Chondrocyte (in vitro differentiated cells): ENCODE measurements around the gene GRIP2. TPM values are rescaled to one million over a fixed set of nuclear protein-coding genes. Genes with fewer than 3 reads are reported as not detected.

Experiments
- DNase-seq: peaks from one replicate; pipeline ENCODE4 v3.0.0; 2021; ENCODE audit warnings: mixed read lengths, low spot score
- H3K27ac Mint-ChIP-seq: one replicate; pipeline ENCODE4 v1.8.0; 2021; ENCODE audit warnings: mild to moderate bottlenecking, moderate library complexity, mixed read lengths; ENCODE audit not compliant: unreplicated experiment
- H3K27me3 Mint-ChIP-seq: 2 replicates; pipeline ENCODE4 v1.8.0; 2021; ENCODE audit warnings: low read depth, mixed read lengths
- H3K36me3 Mint-ChIP-seq: 2 replicates; pipeline ENCODE4 v1.8.0; 2021; ENCODE audit warnings: low read depth, mixed read lengths
- H3K4me1 Mint-ChIP-seq: 2 replicates; pipeline ENCODE4 v1.8.0; 2021; ENCODE audit warnings: low read depth, mild to moderate bottlenecking, mixed read lengths
- H3K4me3 Mint-ChIP-seq: one replicate; pipeline ENCODE4 v1.8.0; 2021; ENCODE audit warnings: mild to moderate bottlenecking, moderate library complexity, mixed read lengths; ENCODE audit not compliant: unreplicated experiment
- H3K9me3 Mint-ChIP-seq: 2 replicates; pipeline ENCODE4 v1.8.0; 2021; ENCODE audit warnings: low read depth, mixed read lengths
- CTCF ChIP-seq: fragments of 200-600 bp; sonication (generic); IDR thresholded peaks from 2 replicates; pipeline ENCODE4 v1.5.0; 2021; ENCODE audit warnings: antibody characterized with exemption, mild to moderate bottlenecking, moderate library complexity
- total RNA-seq: library from RNA; stranded (reverse); gene quantifications from 3 replicates; pipeline ENCODE4 v1.2.1, GENCODE V29; 2021

The GRIP2 gene
- total RNA-seq, 1 donor from 2014 or later = 0.20 TPM

GRCh38 chr3:14566812-14567211, 26.7 kb upstream of the GRIP2 start:
- no peak overlapping the region for H3K4me3 Mint-ChIP-seq

DNA sequence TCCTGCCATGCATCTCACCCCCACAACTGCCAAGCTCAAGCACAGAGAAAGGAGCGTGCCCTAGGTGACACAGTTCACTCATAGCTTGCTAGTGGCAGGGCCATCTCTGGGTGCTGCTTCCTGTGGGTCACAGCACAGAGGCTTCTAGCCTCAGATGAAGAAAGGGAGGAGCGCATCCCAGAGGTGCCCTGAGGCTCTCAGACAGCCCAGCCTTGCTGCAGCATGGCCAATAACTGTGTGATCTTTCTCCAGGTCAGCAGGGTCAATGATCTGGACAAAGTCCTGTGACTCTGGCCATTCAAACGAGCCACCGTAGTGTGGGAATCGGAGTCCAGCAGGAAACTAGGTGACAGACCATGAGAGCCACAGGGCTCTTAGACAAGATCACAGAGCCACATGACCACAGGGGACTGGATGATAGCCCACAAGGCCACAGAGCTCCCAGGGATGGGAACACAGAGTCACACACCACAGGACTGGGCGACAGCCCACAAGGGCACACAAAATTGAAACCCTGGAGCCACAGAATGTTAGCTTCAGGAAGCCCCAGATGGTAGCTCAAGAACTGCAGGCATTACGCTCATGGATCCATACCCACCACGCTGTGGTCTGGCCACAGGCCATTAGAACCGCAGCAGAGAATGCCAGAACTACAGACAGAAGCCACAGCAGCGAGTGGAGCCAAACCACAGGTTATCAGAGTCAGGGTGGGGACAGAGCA, 25.9 kb upstream of the GRIP2 start:
- Mint-ChIP-seq H3K27ac (no peak overlapping the region), H3K4me3 (no peak overlapping the region), H3K9me3 (no peaks in the 10 kb centered on the region), H3K36me3 (no peaks in the 10 kb centered on the region), H3K4me1 (no peaks in the 10 kb centered on the region), H3K27me3 (peaks cover 54% of the 10 kb centered on the region)
- TF ChIP-seq CTCF = no peak
- DNase-seq = no peak

More at GRCh38 chr3:14566812-14567211, 26.7 kb upstream of the GRIP2 start:
- no peak for DNase-seq
- Mint-ChIP-seq H3K27me3 (peaks cover 57% of the 10 kb centered on the region), H3K36me3 (no peaks in the 10 kb centered on the region), H3K27ac (no peak overlapping the region), H3K9me3 (no peaks in the 10 kb centered on the region), H3K4me1 (no peaks in the 10 kb centered on the region)
- no peak for TF ChIP-seq CTCF

DNA sequence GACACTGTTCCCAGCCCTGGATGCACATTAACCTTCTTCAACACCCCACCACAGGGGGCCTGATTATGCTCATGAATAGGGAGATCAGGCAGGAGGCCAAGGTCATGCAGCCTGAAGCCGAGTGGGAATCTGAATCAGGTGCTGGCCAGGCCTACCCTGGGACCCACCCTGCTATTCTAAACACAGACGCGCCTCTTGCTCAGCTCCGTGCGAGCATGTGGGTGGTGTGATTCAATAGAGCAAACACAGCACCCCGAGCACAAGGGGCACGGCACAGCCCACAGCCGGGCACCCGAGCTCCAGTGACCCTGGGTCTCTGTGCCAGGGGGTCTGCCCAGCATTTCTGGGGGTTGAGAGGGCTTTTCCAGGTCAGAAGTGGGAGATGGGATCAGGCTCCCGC, 24.6 kb upstream of the GRIP2 start:
- Mint-ChIP-seq H3K27me3 (peaks cover 50% of the 10 kb centered on the region), H3K4me3 (no peak overlapping the region), H3K27ac (no peak overlapping the region), H3K36me3 (no peaks in the 10 kb centered on the region), H3K4me1 (no peaks in the 10 kb centered on the region), H3K9me3 (no peaks in the 10 kb centered on the region)
- TF ChIP-seq CTCF = no peak
- no peak for DNase-seq

DNA sequence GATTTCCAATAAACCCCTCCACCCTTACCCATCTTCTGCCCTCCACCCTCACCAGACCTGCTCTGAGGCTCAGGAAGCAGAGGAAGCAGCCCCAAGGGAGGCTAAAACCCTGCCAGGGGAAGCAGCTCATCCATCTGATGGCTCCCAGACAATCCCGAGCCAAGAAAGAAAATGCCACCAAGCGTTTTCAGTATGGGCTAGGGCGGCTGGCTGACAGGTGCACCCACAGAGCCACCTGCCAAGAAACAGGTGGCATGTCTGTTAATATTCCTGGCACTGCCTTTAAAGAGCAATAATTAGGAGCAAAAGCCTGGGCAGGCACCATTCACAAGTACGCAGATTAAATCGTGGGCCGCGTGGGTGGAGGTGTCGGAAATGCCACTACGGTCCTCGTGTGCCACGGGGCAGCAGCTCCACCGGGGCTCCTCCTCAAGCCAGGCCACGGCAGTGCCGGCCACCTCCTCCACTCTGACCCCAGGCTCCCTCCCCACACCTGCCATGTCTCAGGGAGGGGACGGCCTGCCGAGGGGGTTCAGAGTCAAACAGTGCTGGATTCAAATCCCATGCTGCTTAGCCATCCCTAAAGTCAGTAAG, 23.9 kb upstream of the GRIP2 start:
- peaks cover 46% of the 10 kb centered on the region for H3K27me3 Mint-ChIP-seq
- no peak overlapping the region for H3K27ac Mint-ChIP-seq
- TF ChIP-seq CTCF = no peak
- H3K9me3 Mint-ChIP-seq = no peaks in the 10 kb centered on the region
- no peak overlapping the region for H3K4me3 Mint-ChIP-seq
- H3K36me3 Mint-ChIP-seq = no peaks in the 10 kb centered on the region
- DNase-seq = no peak
- no peaks in the 10 kb centered on the region for H3K4me1 Mint-ChIP-seq

- Mint-ChIP-seq H3K4me1 (no peaks in the 10 kb centered on the region), H3K4me3 (no peak overlapping the region), H3K27me3 (peaks cover 37% of the 10 kb centered on the region), H3K36me3 (no peaks in the 10 kb centered on the region), H3K9me3 (no peaks in the 10 kb centered on the region), H3K27ac (no peak overlapping the region)
- no peak for DNase-seq
- TF ChIP-seq CTCF = no peak
These were observed 22.2 kb upstream of the GRIP2 start for GRCh38 chr3:14562121-14562890.
